ENCODE data around the gene ZNF25.
"Not testable (repeated sequence)": the region's sequence is repeated elsewhere in the genome, so short reads cannot be mapped to it uniquely, and the experiment has no call there.

ZNF25 gene

DNA sequence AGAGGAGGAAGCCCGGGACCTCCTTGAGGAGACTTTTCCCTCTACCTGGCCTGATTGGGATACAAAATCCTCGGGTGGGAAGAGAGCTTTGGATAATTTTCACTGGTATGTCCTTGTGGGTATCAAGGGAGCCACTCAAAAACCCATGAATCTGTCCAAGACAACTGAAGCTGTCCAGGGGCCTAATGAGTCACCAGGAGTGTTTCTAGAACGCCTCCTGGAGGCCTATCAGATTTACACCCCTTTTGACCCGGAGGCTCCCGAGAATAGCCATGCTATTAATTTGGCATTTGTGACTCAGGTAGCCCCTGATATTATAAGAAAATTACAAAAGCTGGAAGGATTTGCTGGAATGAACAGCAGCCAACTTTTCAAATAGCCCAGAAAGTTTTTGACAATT lies 38.6 kb downstream of the ZNF25 start:
- DNase-seq = no peak

DNA sequence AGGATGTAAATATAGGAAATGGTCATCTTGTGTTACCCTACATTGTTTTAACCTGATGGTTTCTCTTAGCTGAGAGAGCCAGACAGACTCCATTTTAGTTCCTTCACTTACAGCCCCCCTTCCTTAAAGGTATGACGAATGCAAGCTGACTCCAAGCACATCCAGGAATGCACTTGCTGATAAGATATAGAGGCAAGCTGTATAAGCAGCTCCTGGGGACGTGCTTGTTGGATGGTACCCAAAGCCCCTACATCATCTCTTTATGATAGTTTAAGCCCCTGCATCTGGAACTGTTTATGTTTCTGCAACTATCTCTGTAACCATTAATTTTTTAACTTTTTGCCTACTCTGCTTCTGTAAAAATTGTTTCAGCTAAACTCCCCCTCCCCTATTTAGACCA lies 41.7 kb downstream of the ZNF25 start:
- no peak for DNase-seq

DNA sequence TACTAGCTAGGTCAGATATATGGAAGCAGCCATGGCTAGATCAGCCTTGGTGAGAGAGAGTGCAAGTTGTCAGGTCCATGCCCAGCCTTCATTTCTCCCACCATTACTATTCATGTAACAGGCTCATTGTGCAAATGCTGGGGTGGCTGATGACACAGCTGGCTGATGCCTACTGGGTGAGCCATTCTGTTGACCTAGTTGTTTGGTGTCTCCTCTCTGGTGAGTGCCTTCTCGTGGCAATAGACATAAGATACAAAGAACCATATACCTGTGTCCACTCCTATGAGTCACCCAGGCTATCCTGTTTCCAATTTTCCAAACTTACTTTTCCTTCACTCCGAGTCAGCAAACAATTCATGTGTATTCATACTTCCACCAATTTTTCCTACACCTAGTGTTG lies 46.0 kb downstream of the ZNF25 start:
- no peak for DNase-seq

DNA sequence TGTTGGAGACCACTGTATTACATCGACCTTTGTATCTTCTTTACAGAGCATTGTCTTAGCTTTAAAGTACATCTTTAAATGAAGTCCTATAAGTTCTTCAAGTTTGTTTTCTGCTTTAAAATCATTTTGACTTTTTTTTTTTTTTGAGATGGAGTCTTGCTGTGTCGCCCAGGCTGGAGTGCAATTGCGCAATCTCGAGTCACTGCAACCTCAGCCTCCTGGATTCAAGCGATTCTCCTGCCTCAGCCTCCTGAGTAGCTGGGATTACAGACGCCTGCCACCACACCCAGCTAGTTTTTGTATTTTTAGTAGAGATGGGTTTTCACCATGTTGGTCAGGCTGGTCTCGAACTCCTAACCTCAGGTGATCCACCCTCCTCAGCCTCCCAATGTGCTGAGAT lies 68.3 kb downstream of the ZNF25 start:
- not testable (repeated sequence) for DNase-seq

DNA sequence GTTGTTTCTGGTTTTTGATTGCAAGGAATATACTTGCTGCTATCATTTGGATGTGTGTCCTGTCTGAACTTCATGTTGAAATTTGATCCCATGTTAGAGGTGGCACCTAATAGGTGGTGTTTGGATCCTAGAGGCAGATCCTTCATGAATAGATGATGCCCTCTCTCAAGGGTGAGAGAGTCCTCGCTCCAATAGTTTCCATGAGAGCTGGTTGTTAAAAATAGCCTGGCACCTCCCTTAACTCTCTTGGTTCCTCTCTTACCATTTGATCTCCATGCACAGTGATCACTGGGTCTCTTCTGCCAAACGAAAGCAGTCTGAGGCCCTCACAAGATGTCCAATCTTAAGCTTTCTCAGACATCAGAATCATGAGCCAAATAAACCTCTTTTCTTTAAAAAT lies 70.1 kb downstream of the ZNF25 start:
- DNase-seq = no peak
